Measurements from ENCODE around the gene ABCC2. TPM values are rescaled to one million over a fixed set of nuclear protein-coding genes. Genes with fewer than 3 reads are reported as not detected.
A peak's percentile ranks its signal among the peaks of the same experiment; 100 is the strongest.

Gene ABCC2
- total and polyA plus RNA-seq, 2 experiments from 2014 or later = 0.19 to 0.86 TPM

GRCh38 chr10:99766302-99766681 lies 16.1 kb upstream of the ABCC2 start:
- in situ Hi-C loops (cut with MboI) = no loop called here
- peaks cover 14% of the 10 kb centered on the region for H3K4me1 ChIP-seq (ENCODE audit: insufficient read depth)
- H3F3A ChIP-seq (ENCODE audit: insufficient read depth) = peaks cover 29% of the 10 kb centered on the region
- H3K27me3 ChIP-seq (replicated peaks; ENCODE audit: insufficient read depth) = no peaks in the 10 kb centered on the region
- H2AFZ ChIP-seq = no peak overlapping the region
- no peak overlapping the region for H3K4me3 ChIP-seq
- DNase-seq = no peak
- no peaks in the 10 kb centered on the region for H4K20me1 ChIP-seq (ENCODE audit: insufficient read depth)
- TF ChIP-seq EZH2phosphoT487 (IDR thresholded peaks at IDR 0.05; ENCODE audit: insufficient read depth, low read depth) = no peak
- TF ChIP-seq EZH2 (IDR thresholded peaks at IDR 0.05; ENCODE audit: insufficient read depth, poor library complexity, severe bottlenecking) = no peak
- no peak overlapping the region for H3K9ac ChIP-seq
- peaks cover 3% of the 10 kb centered on the region; the same call in 1 of the 2 replicates for H3K9me2 ChIP-seq (ENCODE audit: insufficient read depth)
- H3K9me3 ChIP-seq (ENCODE audit: low read depth) = no peaks in the 10 kb centered on the region
- no peak overlapping the region for H3K4me2 ChIP-seq (ENCODE audit: unreplicated experiment)
- H3K36me3 ChIP-seq (ENCODE audit: low read depth) = no peaks in the 10 kb centered on the region
- H3K79me2 ChIP-seq (ENCODE audit: insufficient read depth) = no peaks in the 10 kb centered on the region
- WGBS, 2 experiments (ENCODE audit: low coverage in 1 of 2, low lambda C conversion rate in 2 of 2, missing lambda C conversion rate in 2 of 2) = 72 to 75% methylated on average over 8 of the region's 8 CpGs
- no peak overlapping the region for H3K27ac ChIP-seq

- Histone ChIP-seq H3K4me1 (ENCODE audit: insufficient read depth) (peaks cover 11% of the 10 kb centered on the region), H3F3A (ENCODE audit: insufficient read depth) (peaks cover 27% of the 10 kb centered on the region), H3K4me2 (ENCODE audit: unreplicated experiment) (no peak overlapping the region), H3K27me3 (replicated peaks; ENCODE audit: insufficient read depth) (no peaks in the 10 kb centered on the region), H2AFZ (no peak overlapping the region), H3K9me3 (ENCODE audit: low read depth) (no peaks in the 10 kb centered on the region), H3K9ac (no peak overlapping the region), H3K36me3 (ENCODE audit: low read depth) (no peaks in the 10 kb centered on the region), H3K27ac (no peak overlapping the region), H4K20me1 (ENCODE audit: insufficient read depth) (no peaks in the 10 kb centered on the region), H3K79me2 (ENCODE audit: insufficient read depth) (no peaks in the 10 kb centered on the region), H3K4me3 (no peak overlapping the region), H3K9me2 (ENCODE audit: insufficient read depth) (peaks cover 3% of the 10 kb centered on the region; the same call in 1 of the 2 replicates)
- in situ Hi-C loops (cut with MboI) = no loop called here
- TF ChIP-seq EZH2phosphoT487 (IDR thresholded peaks at IDR 0.05; ENCODE audit: insufficient read depth, low read depth) (no peak), EZH2 (IDR thresholded peaks at IDR 0.05; ENCODE audit: insufficient read depth, poor library complexity, severe bottlenecking) (no peak)
- 70 to 76% methylated on average over 4 to 5 of the region's 5 CpGs for WGBS, 2 experiments (ENCODE audit: low coverage in 1 of 2, low lambda C conversion rate in 2 of 2, missing lambda C conversion rate in 2 of 2)
- no peak for DNase-seq
Observed at GRCh38 chr10:99767901-99768300, 14.5 kb upstream of the ABCC2 start.

- no peak overlapping the region for H3K9ac ChIP-seq
- in situ Hi-C loops (cut with MboI) = no loop called here
- H4K20me1 ChIP-seq (ENCODE audit: insufficient read depth) = no peaks in the 10 kb centered on the region
- no peaks in the 10 kb centered on the region for H3K36me3 ChIP-seq (ENCODE audit: low read depth)
- H3K79me2 ChIP-seq (ENCODE audit: insufficient read depth) = no peaks in the 10 kb centered on the region
- peak overlapping the region; percentile 32 for H3K4me2 ChIP-seq (ENCODE audit: unreplicated experiment)
- TF ChIP-seq EZH2phosphoT487 (IDR thresholded peaks at IDR 0.05; ENCODE audit: insufficient read depth, low read depth) = no peak
- TF ChIP-seq EZH2 (IDR thresholded peaks at IDR 0.05; ENCODE audit: insufficient read depth, poor library complexity, severe bottlenecking) = no peak
- H3K27ac ChIP-seq = peak overlapping the region; percentile 35
- H3K9me3 ChIP-seq (ENCODE audit: low read depth) = no peaks in the 10 kb centered on the region
- peaks cover 3% of the 10 kb centered on the region; the same call in 1 of the 2 replicates for H3K9me2 ChIP-seq (ENCODE audit: insufficient read depth)
- H3K27me3 ChIP-seq (replicated peaks; ENCODE audit: insufficient read depth) = no peaks in the 10 kb centered on the region
- peaks cover 11% of the 10 kb centered on the region for H3K4me1 ChIP-seq (ENCODE audit: insufficient read depth)
- 78 to 79% methylated on average over 2 of the region's 2 CpGs for WGBS, 2 experiments (ENCODE audit: low coverage in 1 of 2, low lambda C conversion rate in 2 of 2, missing lambda C conversion rate in 2 of 2)
- H3K4me3 ChIP-seq = no peak overlapping the region
- peaks cover 24% of the 10 kb centered on the region for H3F3A ChIP-seq (ENCODE audit: insufficient read depth)
- peak overlapping the region; percentile 45; the same call in 1 of the 2 replicates for H2AFZ ChIP-seq
- peak; percentile 62 for DNase-seq
Observed at GRCh38 chr10:99768556-99768955, 13.9 kb upstream of the ABCC2 start.

- 92 to 94% methylated on average over 5 of the region's 5 CpGs for WGBS, 2 experiments (ENCODE audit: low coverage in 1 of 2, low lambda C conversion rate in 2 of 2, missing lambda C conversion rate in 2 of 2)
- H3K27ac ChIP-seq = no peak overlapping the region
- no peaks in the 10 kb centered on the region for H4K20me1 ChIP-seq (ENCODE audit: insufficient read depth)
- H3K79me2 ChIP-seq (ENCODE audit: insufficient read depth) = no peaks in the 10 kb centered on the region
- peaks cover 11% of the 10 kb centered on the region for H3K4me1 ChIP-seq (ENCODE audit: insufficient read depth)
- H2AFZ ChIP-seq = no peak overlapping the region
- no peak for TF ChIP-seq EZH2phosphoT487 (IDR thresholded peaks at IDR 0.05; ENCODE audit: insufficient read depth, low read depth)
- no peaks in the 10 kb centered on the region for H3K27me3 ChIP-seq (replicated peaks; ENCODE audit: insufficient read depth)
- H3K4me2 ChIP-seq (ENCODE audit: unreplicated experiment) = no peak overlapping the region
- in situ Hi-C loops (cut with MboI) = no loop called here
- no peaks in the 10 kb centered on the region for H3K36me3 ChIP-seq (ENCODE audit: low read depth)
- H3K9ac ChIP-seq = no peak overlapping the region
- DNase-seq = no peak
- no peaks in the 10 kb centered on the region for H3K9me3 ChIP-seq (ENCODE audit: low read depth)
- no peak overlapping the region for H3K4me3 ChIP-seq
- H3F3A ChIP-seq (ENCODE audit: insufficient read depth) = peaks cover 20% of the 10 kb centered on the region
- H3K9me2 ChIP-seq (ENCODE audit: insufficient read depth) = peaks cover 3% of the 10 kb centered on the region; the same call in 1 of the 2 replicates
Observed at GRCh38 chr10:99769706-99770105, 12.7 kb upstream of the ABCC2 start.
